HCT116 (cell line): Measurements from ENCODE around the gene RPTOR. TPM values are rescaled to one million over a fixed set of nuclear protein-coding genes. Genes with fewer than 3 reads are reported as not detected.

Source experiments
- ATAC-seq: fragments of 200-7000 bp; cut with Tn5 transposase; 2 replicates; pipeline ENCODE4 v1.9.1; 2020; ENCODE audit warnings: mild to moderate bottlenecking, moderate library complexity
- BruUV-seq: library from RNA; stranded (reverse); fragments of 400-500 nt; replicated peaks from 2 replicates; lab custom pipeline; 2021; lab: Mats Ljungman, UMichigan
- CTCF ChIA-PET: fragments of 300-600 bp; sonication (Branson Sonifier 250); formaldehyde crosslinking; loops from one replicate; lab custom pipeline; 2021; ENCODE audit warnings: antibody characterized with exemption; lab: Charles Lee
- POLR2A ChIA-PET: fragments of 300-600, 350-600 bp; sonication (Branson Sonifier 250); formaldehyde crosslinking; loops from one replicate; lab custom pipeline; 2021; ENCODE audit warnings: antibody characterized with exemption; lab: Charles Lee
- RAD21 ChIA-PET, 2 experiments: fragments of 300-600 bp; sonication (Branson Sonifier 250); formaldehyde crosslinking; loops; one replicate each; lab custom pipeline; 2023; ENCODE audit warnings: low total read pairs in 2 of 2; ENCODE audit not compliant: uncharacterized antibody in 2 of 2, unreplicated experiment in 2 of 2, low non-redundant PET in 1 of 2; lab: Charles Lee
- DNase-seq: peaks from one replicate; pipeline ENCODE4 v3.0.0-alpha.2; 2010; ENCODE audit warnings: low read depth, low spot score
- H2AFZ ChIP-seq: fragments of 200-600 bp; shearing (Covaris generic), sonication (generic); 2 replicates; pipeline ENCODE4 v1.6.1; 2017; ENCODE audit warnings: low read depth, mixed run types, mixed read lengths, antibody characterized with exemption, low read length; ENCODE audit not compliant: poor library complexity, severe bottlenecking
- H3K27ac ChIP-seq: 2 replicates; pipeline ENCODE4 v1.5.1; 2012; ENCODE audit warnings: low read depth, low read length
- H3K27me3 ChIP-seq: fragments of 200-600 bp; sonication (generic); 2 replicates; pipeline ENCODE4 v1.6.1; 2016; ENCODE audit warnings: mixed run types, low read length, mixed read lengths; ENCODE audit not compliant: insufficient read depth
- H3K36me3 ChIP-seq, 2 experiments: fragments of 200-500 bp in 1 of 2; fragments of 200-600 bp in 1 of 2; sonication (Bioruptor generic) in 1 of 2; sonication (generic) in 1 of 2; 2 replicates each; pipeline versions ENCODE4 v1.5.1 to v1.6.1; 2014 to 2016; ENCODE audit warnings: low read length in 2 of 2, inconsistent platforms in 1 of 2, mixed read lengths in 1 of 2, mixed run types in 1 of 2; ENCODE audit not compliant: insufficient read depth in 2 of 2, control insufficient read depth in 1 of 2
- H3K4me1 ChIP-seq, 2 experiments: fragments of 200-600 bp in 1 of 2; sonication (generic) in 1 of 2; 2 replicates each; pipeline versions ENCODE4 v1.5.1 to v1.6.1; 2012 to 2017; ENCODE audit warnings: low read length in 2 of 2, inconsistent platforms in 1 of 2, mild to moderate bottlenecking in 1 of 2, mixed read lengths in 1 of 2, mixed run types in 1 of 2, moderate library complexity in 1 of 2; ENCODE audit not compliant: insufficient read depth in 2 of 2, control insufficient read depth in 1 of 2
- H3K4me2 ChIP-seq: fragments of 200-600 bp; sonication (generic); 2 replicates; pipeline ENCODE4 v1.6.1; 2017; ENCODE audit warnings: mixed run types, low read length, mixed read lengths
- H3K4me3 ChIP-seq, 2 experiments: fragments of 200-600 bp in 1 of 2; sonication (generic) in 1 of 2; replicated peaks in 1 of 2; 2 replicates each; pipeline ENCODE4 v1.5.1; 2011 to 2016; ENCODE audit warnings: low read length in 2 of 2, control low read depth in 1 of 2, low read depth in 1 of 2, mild to moderate bottlenecking in 1 of 2, mixed read lengths in 1 of 2, mixed run types in 1 of 2
- H3K79me2 ChIP-seq: fragments of 200-600 bp; sonication (generic); 2 replicates; pipeline ENCODE4 v1.6.1; 2017; ENCODE audit warnings: mild to moderate bottlenecking, mixed run types, low read length, moderate library complexity, mixed read lengths; ENCODE audit not compliant: insufficient read depth
- H3K9ac ChIP-seq: fragments of 200-600 bp; sonication (generic); 2 replicates; pipeline ENCODE4 v1.6.1; 2016; ENCODE audit warnings: low read length, mixed read lengths
- H3K9me2 ChIP-seq: fragments of 200-600 bp; sonication (generic), shearing (Covaris generic); 2 replicates; pipeline ENCODE4 v1.6.1; 2017; ENCODE audit warnings: mixed run types, mild to moderate bottlenecking, moderate library complexity; ENCODE audit not compliant: insufficient read depth
- H3K9me3 ChIP-seq, 2 experiments: fragments of 200-500 bp in 1 of 2; fragments of 200-600 bp in 1 of 2; sonication (Bioruptor generic) in 1 of 2; sonication (generic) in 1 of 2; 2 replicates each; pipeline ENCODE4 v1.6.1; 2014 to 2017; ENCODE audit warnings: low read length in 2 of 2, mixed read lengths in 2 of 2, inconsistent platforms in 1 of 2, low read depth in 1 of 2, mild to moderate bottlenecking in 1 of 2, mixed run types in 1 of 2, moderate library complexity in 1 of 2; ENCODE audit not compliant: control insufficient read depth in 1 of 2, insufficient read depth in 1 of 2
- H4K20me1 ChIP-seq: fragments of 200-600 bp; sonication (generic), shearing (Covaris generic); 2 replicates; pipeline ENCODE4 v1.6.1; 2017; ENCODE audit warnings: mixed run types, mild to moderate bottlenecking, moderate library complexity; ENCODE audit not compliant: insufficient read depth
- CEBPB ChIP-seq: IDR thresholded peaks from 2 replicates; pipeline ENCODE4 v1.6.1; 2012; ENCODE audit warnings: low read depth
- CTCF ChIP-seq, 3 experiments: fragments of 200-600 bp in 1 of 3; sonication (generic) in 1 of 3; IDR thresholded peaks in 2 of 3; conservative IDR thresholded peaks in 1 of 3; 2 replicates each; pipeline ENCODE4 v1.5.1; 2012 to 2017; ENCODE audit warnings: low read depth in 2 of 3, low read length in 2 of 3, antibody characterized with exemption in 1 of 3, borderline replicate concordance in 1 of 3, control low read depth in 1 of 3, mild to moderate bottlenecking in 1 of 3, mixed read lengths in 1 of 3, mixed run types in 1 of 3, moderate library complexity in 1 of 3; ENCODE audit not compliant: insufficient read depth in 1 of 3
- EGR1 ChIP-seq: IDR thresholded peaks from 2 replicates; pipeline ENCODE4 v1.6.1; 2012; ENCODE audit warnings: low read depth
- EZH2 ChIP-seq: fragments of 200-600 bp; sonication (generic); IDR thresholded peaks from 2 replicates; pipeline ENCODE4 v1.6.1; 2017; ENCODE audit warnings: antibody characterized with exemption, mixed run types
- EZH2phosphoT487 ChIP-seq: fragments of 200-600 bp; IDR thresholded peaks from 2 replicates; pipeline ENCODE4 v1.6.1; 2018; ENCODE audit warnings: antibody characterized with exemption, borderline replicate concordance
- MAX ChIP-seq: IDR thresholded peaks from 2 replicates; pipeline ENCODE4 v1.6.1; 2012
- POLR2A ChIP-seq: IDR thresholded peaks from 2 replicates; pipeline ENCODE4 v1.7.0; 2011; ENCODE audit warnings: borderline replicate concordance; ENCODE audit not compliant: insufficient read depth, insufficient read length; ENCODE audit errors: extremely low read depth
- POLR2AphosphoS5 ChIP-seq: IDR thresholded peaks from 2 replicates; pipeline ENCODE4 v1.6.1; 2011; ENCODE audit warnings: mild to moderate bottlenecking, low read depth, low read length, moderate library complexity
- RAD21 ChIP-seq: IDR thresholded peaks from 2 replicates; pipeline ENCODE4 v1.6.1; 2012; ENCODE audit warnings: low read depth, mild to moderate bottlenecking
- REST ChIP-seq: IDR thresholded peaks from 2 replicates; pipeline ENCODE4 v1.6.1; 2012; ENCODE audit warnings: low read depth
- SP1 ChIP-seq: IDR thresholded peaks from 2 replicates; pipeline ENCODE4 v1.6.1; 2012; ENCODE audit warnings: low read depth
- TCF7L2 ChIP-seq: IDR thresholded peaks from 2 replicates; pipeline ENCODE4 v1.7.0; 2011; ENCODE audit warnings: borderline replicate concordance, inconsistent platforms; ENCODE audit not compliant: insufficient read depth, insufficient read length; ENCODE audit errors: extremely low read depth
- YY1 ChIP-seq: IDR thresholded peaks from 2 replicates; pipeline ENCODE4 v1.6.1; 2011; ENCODE audit warnings: low read length, low read depth, moderate library complexity, mild to moderate bottlenecking; ENCODE audit not compliant: insufficient replicate concordance; ENCODE audit errors: extremely low read depth
- ZBTB33 ChIP-seq: IDR thresholded peaks from 2 replicates; pipeline ENCODE4 v1.6.1; 2011; ENCODE audit warnings: mild to moderate bottlenecking, low read length, moderate library complexity; ENCODE audit not compliant: insufficient replicate concordance; ENCODE audit errors: extremely low read depth
- ZFX ChIP-seq: fragments of 450-650 bp; IDR thresholded peaks from 2 replicates; pipeline ENCODE4 v1.6.1; 2017
- ZNF274 ChIP-seq: fragments of 200-500 bp; sonication (Bioruptor generic); IDR thresholded peaks from 2 replicates; pipeline ENCODE4 v1.6.1; 2014; ENCODE audit warnings: mild to moderate bottlenecking, low read depth, low read length, inconsistent platforms
- intact Hi-C: fragments of 100-400 bp; cut with micrococcal nuclease; formaldehyde crosslinking; loops from 2 replicates; pipeline ENCODE4 v1.10.0; 2022
- total RNA-seq: library from RNA; stranded (reverse); gene quantifications from one replicate; pipeline ENCODE4 v1.2.1, GENCODE V29; 2021; ENCODE audit not compliant: unreplicated experiment

The RPTOR gene
- total RNA-seq, 1 experiment from 2014 or later = 69.5 TPM

- Histone ChIP-seq H3K4me2 (no peak overlapping the region), H3K4me1 (no peaks in the 10 kb centered on the region), H3K27ac (no peak overlapping the region)
- CTCF ChIA-PET = no interaction called here
- POLR2A ChIA-PET = no interaction called here
- RAD21 ChIA-PET = no interaction called here
- DNase-seq = no peak
- TF ChIP-seq ZFX (no peak), EZH2phosphoT487 (no peak), ZNF274 (no peak), EGR1 (no peak), CTCF (IDR thresholded peaks at IDR 0.05 in 2 of 3, conservative IDR thresholded peaks at IDR 0.05 in 1 of 3; ENCODE audit: borderline replicate concordance in 1 of 3, insufficient read depth in 1 of 3, low read depth in 2 of 3, low read length in 2 of 3) (no peak), POLR2A (no peak), YY1 (no peak), MAX (no peak), POLR2AphosphoS5 (no peak), SP1 (no peak), ZBTB33 (no peak), RAD21 (no peak), TCF7L2 (no peak), REST (no peak), EZH2 (no peak), CEBPB (no peak)
- TF ChIP-seq, all 23 proteins: peak for 0
- no peak overlapping the region for H3K9ac ChIP-seq
- no peaks in the 10 kb centered on the region; a peak in 1 of 4 replicates for H3K36me3 ChIP-seq
- no peaks in the 10 kb centered on the region for H4K20me1 ChIP-seq
- intact Hi-C loops = no loop called here
- no peaks in the 10 kb centered on the region for H3K9me2 ChIP-seq
- no peak overlapping the region for H2AFZ ChIP-seq
- H3K27me3 ChIP-seq = no peaks in the 10 kb centered on the region
- no peak overlapping the region for H3K4me3 ChIP-seq
- no TSS peak for BruUV-seq
- H3K79me2 ChIP-seq = no peaks in the 10 kb centered on the region
- no peak for ATAC-seq
- H3K9me3 ChIP-seq = no peaks in the 10 kb centered on the region
Observed at GRCh38 chr17:80965606-80966005, 421.0 kb downstream of the RPTOR start.
